Measurements from ENCODE around the gene FEM1C.

- no peak for TF ChIP-seq CTCF (optimal IDR thresholded peaks at IDR 0.05 in 1 of 3, IDR thresholded peaks at IDR 0.05 in 1 of 3, conservative IDR thresholded peaks at IDR 0.05 in 1 of 3; ENCODE audit: extremely low read depth in 1 of 3, insufficient read depth in 2 of 3, low read length in 3 of 3)
- TF ChIP-seq EZH2 (IDR thresholded peaks at IDR 0.05; ENCODE audit: low read length) = no peak
Observed at GRCh38 chr5:115565233-115565632, 20.7 kb upstream of the FEM1C start.
